DOHH2 (cell line): Measurements from ENCODE around the gene DOHH.

Source experiments
- H3F3A ChIP-seq: fragments of 200-600 bp; sonication (generic), shearing (Covaris generic); 2 replicates; pipeline ENCODE4 v1.6.0; 2016; ENCODE audit warnings: antibody characterized with exemption, mild to moderate bottlenecking; ENCODE audit not compliant: control insufficient read depth, insufficient read depth
- H3K27ac ChIP-seq: fragments of 200-600 bp; sonication (generic); 2 replicates; pipeline ENCODE4 v1.5.1; 2014; ENCODE audit warnings: low read depth, mild to moderate bottlenecking, low read length, moderate library complexity
- H3K27me3 ChIP-seq: fragments of 200-600 bp; sonication (generic); 2 replicates; pipeline ENCODE4 v1.6.1; 2014; ENCODE audit warnings: mild to moderate bottlenecking, low read length, mixed read lengths; ENCODE audit not compliant: control insufficient read depth
- H3K36me3 ChIP-seq: fragments of 200-600 bp; sonication (generic); 2 replicates; pipeline ENCODE4 v1.6.1; 2014; ENCODE audit warnings: mild to moderate bottlenecking, low read length, moderate library complexity, mixed read lengths; ENCODE audit not compliant: control insufficient read depth
- H3K4me1 ChIP-seq: fragments of 200-600 bp; sonication (generic); 2 replicates; pipeline ENCODE4 v1.6.1; 2014; ENCODE audit warnings: mild to moderate bottlenecking, low read length, mixed read lengths; ENCODE audit not compliant: control insufficient read depth
- H3K4me2 ChIP-seq: fragments of 200-600 bp; sonication (generic); 2 replicates; pipeline ENCODE4 v1.6.0; 2014; ENCODE audit warnings: mild to moderate bottlenecking, low read length, moderate library complexity
- H3K4me3 ChIP-seq: fragments of 200-600 bp; sonication (generic); 2 replicates; pipeline ENCODE4 v1.5.1; 2014; ENCODE audit warnings: mild to moderate bottlenecking, low read length, mixed read lengths
- H3K79me2 ChIP-seq: fragments of 200-600 bp; sonication (generic); 2 replicates; pipeline ENCODE4 v1.6.1; 2014; ENCODE audit warnings: mild to moderate bottlenecking, low read length, mixed read lengths; ENCODE audit not compliant: control insufficient read depth
- H3K9me2 ChIP-seq: fragments of 200-600 bp; sonication (generic); replicated peaks from 2 replicates; pipeline ENCODE4 v1.6.1; 2014; ENCODE audit warnings: mild to moderate bottlenecking, low read length, mixed read lengths; ENCODE audit not compliant: control insufficient read depth
- H3K9me3 ChIP-seq: fragments of 200-600 bp; sonication (generic); 2 replicates; pipeline ENCODE4 v1.6.1; 2014; ENCODE audit warnings: antibody characterized with exemption, low read length, mixed read lengths; ENCODE audit not compliant: control insufficient read depth, insufficient read depth
- H4K20me1 ChIP-seq: fragments of 200-600 bp; sonication (generic); 2 replicates; pipeline ENCODE4 v1.6.0; 2014; ENCODE audit warnings: low read depth, mild to moderate bottlenecking, antibody characterized with exemption, low read length, moderate library complexity; ENCODE audit not compliant: control insufficient read depth, insufficient read depth
- EZH2phosphoT487 ChIP-seq: fragments of 200-600 bp; sonication (generic); IDR thresholded peaks from 2 replicates; pipeline ENCODE4 v1.6.1; 2017; ENCODE audit warnings: borderline replicate concordance, mild to moderate bottlenecking, antibody characterized with exemption, low read length, moderate library complexity, mixed read lengths
- TF ChIP-seq, protein P1 (sequence below): fragments of 200-600 bp; sonication (generic); IDR thresholded peaks from one replicate; pipeline ENCODE4 v1.5.1; 2014; ENCODE audit warnings: antibody characterized with exemption, mild to moderate bottlenecking, low read depth, low read length; ENCODE audit not compliant: poor library complexity, severe bottlenecking

The DOHH gene

GRCh38 chr19:3475449-3475848, 25.0 kb downstream of the DOHH start:
- Histone ChIP-seq H3K36me3 (no peaks in the 10 kb centered on the region), H4K20me1 (no peaks in the 10 kb centered on the region), H3K79me2 (no peaks in the 10 kb centered on the region), H3K27ac (no peak overlapping the region), H3K4me1 (peaks cover 22% of the 10 kb centered on the region), H3K9me2 (no peaks in the 10 kb centered on the region), H3K4me2 (no peak overlapping the region), H3K27me3 (no peaks in the 10 kb centered on the region), H3K9me3 (no peaks in the 10 kb centered on the region), H3K4me3 (no peak overlapping the region), H3F3A (peaks cover under 1% of the 10 kb centered on the region; the same call in 1 of the 2 replicates)
- TF ChIP-seq EZH2phosphoT487, result no peak
- TF ChIP-seq, protein P1, sequence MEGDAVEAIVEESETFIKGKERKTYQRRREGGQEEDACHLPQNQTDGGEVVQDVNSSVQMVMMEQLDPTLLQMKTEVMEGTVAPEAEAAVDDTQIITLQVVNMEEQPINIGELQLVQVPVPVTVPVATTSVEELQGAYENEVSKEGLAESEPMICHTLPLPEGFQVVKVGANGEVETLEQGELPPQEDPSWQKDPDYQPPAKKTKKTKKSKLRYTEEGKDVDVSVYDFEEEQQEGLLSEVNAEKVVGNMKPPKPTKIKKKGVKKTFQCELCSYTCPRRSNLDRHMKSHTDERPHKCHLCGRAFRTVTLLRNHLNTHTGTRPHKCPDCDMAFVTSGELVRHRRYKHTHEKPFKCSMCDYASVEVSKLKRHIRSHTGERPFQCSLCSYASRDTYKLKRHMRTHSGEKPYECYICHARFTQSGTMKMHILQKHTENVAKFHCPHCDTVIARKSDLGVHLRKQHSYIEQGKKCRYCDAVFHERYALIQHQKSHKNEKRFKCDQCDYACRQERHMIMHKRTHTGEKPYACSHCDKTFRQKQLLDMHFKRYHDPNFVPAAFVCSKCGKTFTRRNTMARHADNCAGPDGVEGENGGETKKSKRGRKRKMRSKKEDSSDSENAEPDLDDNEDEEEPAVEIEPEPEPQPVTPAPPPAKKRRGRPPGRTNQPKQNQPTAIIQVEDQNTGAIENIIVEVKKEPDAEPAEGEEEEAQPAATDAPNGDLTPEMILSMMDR, result no peak

DNA sequence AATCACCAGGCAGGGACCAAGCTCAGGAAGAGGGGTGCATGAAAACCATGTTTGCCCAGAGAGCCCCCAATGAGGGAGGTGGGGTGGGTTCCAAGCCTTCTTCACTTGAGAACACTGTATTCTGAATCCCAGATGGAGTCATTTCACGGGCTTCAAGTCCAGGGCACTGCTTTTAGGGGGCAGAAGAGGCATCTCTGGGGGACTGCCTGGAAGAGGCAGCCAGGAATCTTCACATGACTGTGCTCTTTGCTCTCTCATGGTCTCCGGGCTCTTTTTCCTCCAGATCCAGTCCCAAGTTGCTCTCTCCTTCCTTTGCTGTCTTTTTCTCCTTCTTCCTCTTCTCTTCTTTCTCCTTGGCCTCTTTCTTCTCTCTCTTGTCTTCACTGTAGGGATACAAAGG, 25.9 kb downstream of the DOHH start:
- H4K20me1 ChIP-seq, result no peaks in the 10 kb centered on the region
- no peaks in the 10 kb centered on the region for H3K27me3 ChIP-seq
- H3K9me2 ChIP-seq, result no peaks in the 10 kb centered on the region
- H3K79me2 ChIP-seq, result no peaks in the 10 kb centered on the region
- H3K27ac ChIP-seq, result no peak overlapping the region
- no peaks in the 10 kb centered on the region; the same call in 1 of the 2 replicates for H3F3A ChIP-seq
- TF ChIP-seq, protein P1, result no peak
- no peak for TF ChIP-seq EZH2phosphoT487
- no peaks in the 10 kb centered on the region for H3K36me3 ChIP-seq
- no peak overlapping the region for H3K4me3 ChIP-seq
- peaks cover 14% of the 10 kb centered on the region for H3K4me1 ChIP-seq
- H3K4me2 ChIP-seq, result no peak overlapping the region
- H3K9me3 ChIP-seq, result no peaks in the 10 kb centered on the region

DNA sequence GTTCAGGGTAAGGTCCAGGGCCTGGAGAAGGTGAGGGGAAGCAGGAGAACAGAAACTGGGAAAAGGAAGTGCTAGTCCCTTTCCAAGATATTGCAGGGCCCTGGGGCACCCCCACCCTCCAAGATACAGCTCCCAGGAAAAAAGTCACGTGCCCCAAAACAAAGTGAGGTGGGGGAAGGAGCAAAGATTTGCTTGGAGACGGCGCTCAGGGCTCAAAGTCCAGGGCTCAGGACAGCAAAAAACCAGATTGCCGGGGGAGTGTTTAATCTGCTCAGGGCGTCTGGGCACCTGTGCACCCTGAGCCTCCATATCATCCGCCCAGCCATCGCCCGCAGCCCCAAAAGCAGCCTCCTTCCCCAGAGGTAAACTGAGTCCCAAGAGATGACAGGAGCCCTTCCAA, 26.5 kb downstream of the DOHH start:
- no peaks in the 10 kb centered on the region for H3K36me3 ChIP-seq
- H3K79me2 ChIP-seq, result no peaks in the 10 kb centered on the region
- H4K20me1 ChIP-seq, result no peaks in the 10 kb centered on the region
- no peak overlapping the region for H3K4me2 ChIP-seq
- H3K27ac ChIP-seq, result no peak overlapping the region
- no peaks in the 10 kb centered on the region for H3K9me3 ChIP-seq
- H3K4me1 ChIP-seq, result peaks cover 8% of the 10 kb centered on the region
- H3K4me3 ChIP-seq, result no peak overlapping the region
- H3K27me3 ChIP-seq, result no peaks in the 10 kb centered on the region
- no peaks in the 10 kb centered on the region for H3K9me2 ChIP-seq
- H3F3A ChIP-seq, result no peaks in the 10 kb centered on the region; the same call in 1 of the 2 replicates
- TF ChIP-seq, protein P1, result no peak
